Right hindlimb (tissue), 1 donor: ENCODE results near the gene RANBP10.
"Not testable (repeated sequence)": the region's sequence is repeated elsewhere in the genome, so short reads cannot be mapped to it uniquely, and the experiment has no call there.

Experiments
- DNase-seq: peaks from one replicate; pipeline ENCODE4 v3.0.0-alpha.2; 2018

Gene RANBP10

GRCh38 chr16:67775273-67775672 is 31.1 kb downstream of the RANBP10 start:
- no peak for DNase-seq

GRCh38 chr16:67774457-67774853 is 31.9 kb downstream of the RANBP10 start:
- no peak for DNase-seq

- no peak for DNase-seq
These were observed 32.5 kb downstream of the RANBP10 start for GRCh38 chr16:67773569-67774456.

GRCh38 chr16:67773099-67773498 is 33.3 kb downstream of the RANBP10 start:
- DNase-seq: no peak

GRCh38 chr16:67770346-67770991 is 35.9 kb downstream of the RANBP10 start:
- no peak for DNase-seq

- DNase-seq: no peak
These were observed 38.4 kb downstream of the RANBP10 start for GRCh38 chr16:67767953-67768352.

GRCh38 chr16:67766291-67766690 is 40.1 kb downstream of the RANBP10 start:
- no peak for DNase-seq

- DNase-seq: no peak
These were observed 42.1 kb downstream of the RANBP10 start for GRCh38 chr16:67764158-67764667.

GRCh38 chr16:67763066-67763465 is 43.3 kb downstream of the RANBP10 start:
- DNase-seq: no peak

GRCh38 chr16:67762385-67762784 is 44.0 kb downstream of the RANBP10 start:
- no peak for DNase-seq

GRCh38 chr16:67761924-67762323 is 44.4 kb downstream of the RANBP10 start:
- no peak for DNase-seq

- DNase-seq: no peak
These were observed 45.5 kb downstream of the RANBP10 start for GRCh38 chr16:67760956-67761230.

- DNase-seq: no peak
These were observed 46.0 kb downstream of the RANBP10 start for GRCh38 chr16:67760206-67760955.

- no peak for DNase-seq
These were observed 47.4 kb downstream of the RANBP10 start for GRCh38 chr16:67758966-67759365.

- no peak for DNase-seq
These were observed 48.4 kb downstream of the RANBP10 start for GRCh38 chr16:67758006-67758405.

- DNase-seq: no peak
These were observed 53.7 kb downstream of the RANBP10 start for GRCh38 chr16:67752641-67753040.

- DNase-seq: not testable (repeated sequence)
These were observed 55.0 kb downstream of the RANBP10 start for GRCh38 chr16:67751331-67751730.

- no peak for DNase-seq
These were observed 55.9 kb downstream of the RANBP10 start for GRCh38 chr16:67750466-67750865.

- no peak for DNase-seq
These were observed 56.8 kb downstream of the RANBP10 start for GRCh38 chr16:67749436-67750078.

- DNase-seq: no peak
These were observed 57.5 kb downstream of the RANBP10 start for GRCh38 chr16:67748834-67749233.

- no peak for DNase-seq
These were observed 59.5 kb downstream of the RANBP10 start for GRCh38 chr16:67746846-67747245.

- DNase-seq: no peak
These were observed 65.2 kb downstream of the RANBP10 start for GRCh38 chr16:67741118-67741517.

GRCh38 chr16:67740391-67740790 is 66.0 kb downstream of the RANBP10 start:
- DNase-seq: no peak
